Raji (cell line): ENCODE results near the gene PTGS1.

Source experiments
- POLR2A ChIP-seq: IDR thresholded peaks from 2 replicates; pipeline ENCODE4 v1.6.1; 2011; ENCODE audit warnings: low read depth, low read length, control low read depth; ENCODE audit not compliant: insufficient read depth

Gene PTGS1

DNA sequence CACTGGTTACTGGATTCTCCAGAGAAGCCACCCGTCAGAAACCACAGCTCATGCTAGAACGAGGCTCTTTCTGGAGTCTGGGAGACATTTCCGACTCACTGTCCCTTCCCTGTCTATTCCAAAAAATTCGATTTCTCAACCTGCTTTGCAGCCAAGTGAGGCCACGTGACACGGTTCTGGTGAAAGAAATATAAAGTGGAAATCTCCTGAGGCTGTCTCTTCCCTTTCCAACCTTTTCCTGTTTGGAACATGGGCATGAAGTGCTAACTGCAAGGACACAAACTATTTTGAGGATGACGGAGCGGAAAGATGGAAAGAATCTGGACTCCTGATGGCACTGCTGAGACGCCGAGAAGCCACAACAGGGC lies 6.1 kb upstream of the PTGS1 start:
- TF ChIP-seq POLR2A, result no peak

- no peak for TF ChIP-seq POLR2A
Measured at GRCh38 chr9:122366074-122366660, 4.7 kb upstream of the PTGS1 start.

GRCh38 chr9:122367065-122367464 lies 3.8 kb upstream of the PTGS1 start:
- no peak for TF ChIP-seq POLR2A

DNA sequence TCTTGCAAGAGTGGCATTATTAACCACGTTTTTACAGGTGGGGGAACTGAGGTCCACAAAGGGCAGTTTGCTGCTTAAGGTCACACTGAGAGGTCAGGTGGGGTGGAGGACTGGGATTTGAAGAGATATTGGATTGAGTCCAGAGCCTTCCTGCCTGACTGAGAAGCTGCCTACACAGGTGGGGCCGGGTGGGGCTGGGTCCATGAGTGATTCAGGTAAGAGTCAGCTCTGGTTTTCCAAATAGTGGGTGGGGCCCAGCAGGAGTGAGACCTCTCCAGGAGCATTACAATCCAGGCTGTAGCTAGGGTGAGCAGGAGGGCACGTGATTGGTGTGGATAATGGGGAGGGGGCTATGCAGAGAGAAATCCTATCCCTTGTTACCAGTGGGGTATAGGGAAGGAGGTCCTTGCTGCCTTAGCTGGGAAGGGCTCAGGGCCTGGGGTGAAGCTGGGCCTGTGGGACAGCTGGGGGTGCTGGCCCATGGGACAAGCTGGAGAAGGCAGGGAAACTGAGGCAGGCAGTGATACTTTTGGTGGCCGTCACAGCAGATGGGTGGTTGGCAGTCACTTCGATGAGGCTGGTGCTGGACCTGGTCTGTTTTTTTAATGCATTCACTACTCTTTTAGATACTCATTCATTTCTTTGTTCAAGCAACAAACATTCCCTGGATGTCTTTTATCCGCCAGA lies 2.9 kb upstream of the PTGS1 start:
- no peak for TF ChIP-seq POLR2A

GRCh38 chr9:122368642-122369041 lies 2.2 kb upstream of the PTGS1 start:
- no peak for TF ChIP-seq POLR2A

DNA sequence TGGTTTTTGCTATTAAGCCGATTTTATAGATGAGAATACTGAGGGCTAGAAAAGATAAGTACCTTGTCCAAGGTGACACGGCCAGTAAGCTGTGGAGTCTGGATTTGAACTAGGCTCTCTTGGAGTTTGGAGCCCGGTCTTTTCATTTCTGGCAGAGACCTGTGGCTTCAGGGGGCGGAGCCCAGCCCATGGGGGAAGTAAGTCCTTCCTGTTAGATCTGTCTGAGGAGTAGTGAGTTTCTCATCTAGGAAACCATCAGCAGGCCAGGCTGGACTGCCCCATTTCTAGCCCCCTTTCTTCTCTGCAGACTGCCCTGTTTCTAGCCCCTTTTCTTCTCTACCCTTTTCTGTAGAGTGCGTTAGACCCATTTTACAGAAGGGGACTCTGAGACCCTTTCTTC lies 521 bp upstream of the PTGS1 start:
- no peak for TF ChIP-seq POLR2A

DNA sequence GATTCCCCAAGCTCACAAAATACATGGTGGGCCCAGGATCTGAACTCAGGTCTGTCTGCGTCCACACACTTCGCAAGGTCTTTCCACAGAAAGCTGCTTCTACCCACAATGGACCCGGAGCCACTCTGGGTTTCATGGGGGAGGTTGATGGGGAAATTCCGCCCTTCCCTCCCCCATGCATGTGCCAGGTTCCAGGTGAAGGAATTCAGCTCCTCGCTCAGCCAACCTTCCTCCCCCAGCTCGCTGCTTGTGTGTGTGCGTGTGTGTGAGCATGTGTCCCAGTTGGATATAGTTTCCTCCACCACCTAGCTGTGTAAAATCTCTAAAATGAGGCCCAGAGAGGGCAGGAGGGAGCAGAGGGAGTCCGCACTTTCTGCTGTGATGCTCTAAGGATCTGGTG lies 1.0 kb downstream of the PTGS1 start:
- no peak for TF ChIP-seq POLR2A

DNA sequence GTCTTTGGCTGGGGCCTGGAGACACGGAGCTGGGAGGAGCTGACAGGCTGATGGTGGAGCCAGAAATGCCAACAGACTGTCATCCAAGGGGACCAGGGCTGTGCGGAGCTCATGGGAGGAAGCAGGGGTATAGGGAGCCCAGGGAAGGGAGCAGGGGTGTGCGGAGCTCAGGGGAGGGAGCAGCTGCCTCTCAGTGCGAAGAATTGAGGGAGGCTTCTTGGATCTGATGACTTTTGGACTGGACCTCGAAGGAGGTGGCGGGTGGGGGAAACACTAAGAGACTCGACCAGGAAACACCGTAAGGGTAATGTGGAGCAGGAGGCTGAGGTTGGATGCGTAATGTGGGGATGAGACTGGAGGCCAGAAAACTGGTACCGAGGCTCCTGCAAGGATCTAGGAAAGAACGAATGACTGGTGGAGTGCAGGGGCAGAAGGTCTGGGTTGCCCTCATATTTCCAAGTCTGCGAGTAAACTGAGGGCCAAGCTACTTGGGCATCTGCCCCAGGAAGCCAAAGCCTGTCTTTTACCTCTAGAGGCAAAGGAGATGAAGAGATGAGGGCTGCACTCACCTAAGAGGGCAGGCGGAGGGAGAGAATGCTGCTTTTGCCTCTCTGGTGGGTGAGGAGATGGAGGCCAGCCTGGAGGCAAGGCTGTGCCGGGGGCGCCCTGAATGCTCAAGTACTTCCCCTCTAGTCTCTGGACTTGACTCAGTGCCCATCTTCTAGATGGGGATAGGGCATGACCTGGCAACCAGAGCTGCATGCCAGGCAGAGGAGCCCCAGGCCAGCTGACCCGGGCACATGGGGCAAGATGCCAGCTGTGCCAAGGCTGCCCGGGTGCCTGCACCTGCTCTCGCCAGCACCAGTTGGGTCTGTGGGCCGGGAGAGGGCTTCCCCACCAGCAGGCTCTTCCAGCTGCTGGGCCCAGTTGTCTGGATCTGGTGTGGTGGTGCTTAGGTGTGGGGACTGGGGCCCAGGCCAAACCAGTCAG lies 2.3 kb downstream of the PTGS1 start:
- TF ChIP-seq POLR2A, result no peak

DNA sequence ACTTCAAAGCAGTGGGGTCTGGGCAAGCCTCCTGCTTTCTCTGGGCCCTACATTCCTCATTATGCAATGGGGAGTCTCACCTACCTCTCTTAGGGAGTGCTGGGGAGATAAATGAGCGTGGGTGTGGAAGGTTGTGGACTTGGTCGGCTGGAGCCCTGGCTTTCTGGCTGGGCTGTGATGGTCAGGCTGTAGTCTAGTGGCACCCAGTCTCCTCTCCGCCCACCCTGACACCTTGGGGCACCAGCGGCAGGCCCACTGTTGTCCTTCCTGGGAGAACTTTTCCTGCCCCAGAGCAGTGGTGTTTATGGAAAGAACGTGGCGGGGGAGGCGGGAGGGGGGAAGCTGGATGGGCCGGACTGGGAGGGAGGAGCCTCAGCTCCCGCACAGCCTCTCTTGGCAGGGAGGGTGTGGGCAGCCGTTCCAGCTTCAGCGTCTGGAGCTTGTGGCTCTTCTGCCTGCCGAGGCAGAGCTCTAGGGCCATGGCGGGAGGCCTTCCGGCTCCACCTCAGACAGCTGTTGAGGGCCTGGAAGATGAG lies 4.1 kb downstream of the PTGS1 start:
- no peak for TF ChIP-seq POLR2A

DNA sequence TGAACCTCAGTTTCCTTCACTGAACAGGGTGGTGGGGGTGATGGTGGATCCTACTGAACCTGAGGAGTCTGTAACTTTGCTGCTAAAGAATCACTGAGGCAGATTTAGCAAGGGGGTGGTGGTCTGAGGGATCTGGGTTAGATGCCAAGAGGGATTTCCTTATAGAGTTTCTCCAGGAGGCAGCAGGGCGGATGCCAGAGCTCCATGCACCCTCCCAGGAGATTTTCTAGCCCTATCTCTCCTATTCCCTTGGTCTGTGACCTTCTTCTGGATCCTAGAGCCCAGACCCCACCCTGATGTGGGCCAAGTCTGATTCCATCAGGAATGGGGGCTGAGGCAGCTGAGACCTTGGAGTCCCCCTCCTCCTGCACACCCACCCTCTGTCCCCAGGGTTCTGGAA lies 6.0 kb downstream of the PTGS1 start:
- TF ChIP-seq POLR2A, result no peak

- TF ChIP-seq POLR2A, result no peak
Measured at GRCh38 chr9:122377241-122378164, 6.7 kb downstream of the PTGS1 start.

DNA sequence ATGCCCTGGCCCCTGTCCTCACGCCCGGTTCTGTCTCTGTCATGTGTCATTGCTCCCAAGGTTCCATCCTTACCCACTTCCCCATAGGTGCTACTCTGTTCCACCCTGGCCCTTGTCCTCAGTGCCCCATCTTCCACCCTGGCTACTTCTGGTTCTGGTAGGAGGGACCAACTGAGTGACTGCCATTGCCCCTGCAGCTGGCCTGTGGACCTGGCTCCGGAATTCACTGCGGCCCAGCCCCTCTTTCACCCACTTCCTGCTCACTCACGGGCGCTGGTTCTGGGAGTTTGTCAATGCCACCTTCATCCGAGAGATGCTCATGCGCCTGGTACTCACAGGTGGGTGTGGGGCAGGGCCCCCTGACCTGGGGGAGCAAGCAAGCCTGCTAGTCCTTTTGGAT lies 7.4 kb downstream of the PTGS1 start:
- no peak for TF ChIP-seq POLR2A

DNA sequence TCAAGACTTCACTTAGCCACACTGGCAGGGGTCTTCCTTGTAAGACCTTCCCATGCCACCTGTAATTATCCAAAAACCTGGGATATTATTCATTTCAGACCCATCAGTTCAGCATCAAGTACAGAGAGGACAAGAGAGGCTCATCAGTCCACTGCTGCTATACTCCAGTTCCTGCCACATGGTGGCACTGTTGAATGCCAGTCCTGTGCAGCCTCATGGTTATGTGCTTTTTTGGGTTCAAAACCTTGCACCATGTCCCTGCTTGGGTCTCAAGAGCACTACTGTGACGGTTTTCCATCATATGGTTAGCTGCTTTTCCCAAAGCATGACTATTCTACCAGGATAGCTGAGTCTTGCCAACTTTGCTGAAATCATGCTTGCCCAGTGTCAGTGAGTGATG lies 8.5 kb downstream of the PTGS1 start:
- no peak for TF ChIP-seq POLR2A

GRCh38 chr9:122380293-122380692 lies 9.5 kb downstream of the PTGS1 start:
- TF ChIP-seq POLR2A, result no peak
